Smooth muscle cell (in vitro differentiated cells): Measurements from ENCODE around the gene FSTL5. TPM values are rescaled to one million over a fixed set of nuclear protein-coding genes. Genes with fewer than 3 reads are reported as not detected.

Experiments used
- DNase-seq: peaks from one replicate; lab custom pipeline; 2025; ENCODE audit not compliant: unreplicated experiment; lab: John Stamatoyannopoulos, UW
- H2AFZ ChIP-seq: fragments of 200-600 bp; sonication (generic); 2 replicates; pipeline ENCODE4 v1.6.0; 2016; ENCODE audit warnings: antibody characterized with exemption, low read depth, mild to moderate bottlenecking
- H3F3A ChIP-seq: fragments of 200-600 bp; sonication (generic); 2 replicates; pipeline ENCODE4 v1.6.0; 2017; ENCODE audit warnings: antibody characterized with exemption, low read depth
- H3K27ac ChIP-seq: fragments of 200-600 bp; sonication (generic); 2 replicates; pipeline ENCODE4 v1.5.1; 2016; ENCODE audit warnings: low read depth, mild to moderate bottlenecking
- H3K27me3 ChIP-seq: fragments of 200-600 bp; sonication (generic); 2 replicates; pipeline ENCODE4 v1.6.1; 2016; ENCODE audit warnings: low read depth, mild to moderate bottlenecking
- H3K36me3 ChIP-seq: fragments of 200-600 bp; sonication (generic); 2 replicates; pipeline ENCODE4 v1.5.1; 2016; ENCODE audit warnings: low read depth
- H3K4me1 ChIP-seq: fragments of 200-600 bp; sonication (generic); 2 replicates; pipeline ENCODE4 v1.5.1; 2016; ENCODE audit warnings: low read depth
- H3K4me2 ChIP-seq: fragments of 200-600 bp; sonication (generic); 2 replicates; pipeline ENCODE4 v1.6.0; 2016; ENCODE audit warnings: mild to moderate bottlenecking
- H3K4me3 ChIP-seq: fragments of 200-600 bp; sonication (generic); 2 replicates; pipeline ENCODE4 v1.5.1; 2016; ENCODE audit warnings: mild to moderate bottlenecking
- H3K79me2 ChIP-seq: fragments of 200-600 bp; sonication (generic); 2 replicates; pipeline ENCODE4 v1.6.0; 2016; ENCODE audit warnings: low read depth, mild to moderate bottlenecking
- H3K9ac ChIP-seq: fragments of 200-600 bp; sonication (generic); 2 replicates; pipeline ENCODE4 v1.6.0; 2016; ENCODE audit warnings: low read depth
- H3K9me3 ChIP-seq: fragments of 200-600 bp; sonication (generic); replicated peaks from 2 replicates; pipeline ENCODE4 v1.5.1; 2016; ENCODE audit warnings: low read depth
- H4K20me1 ChIP-seq: fragments of 200-600 bp; sonication (generic); 2 replicates; pipeline ENCODE4 v1.6.0; 2016; ENCODE audit warnings: low read depth
- CTCF ChIP-seq: fragments of 200-600 bp; sonication (generic); IDR thresholded peaks from 2 replicates; pipeline ENCODE4 v1.5.1; 2017; ENCODE audit warnings: borderline replicate concordance, mild to moderate bottlenecking, antibody characterized with exemption; ENCODE audit not compliant: insufficient read depth, poor library complexity, severe bottlenecking
- WGBS: methylation state at CpG from one replicate; pipeline ENCODE4 v1.1.7; 2016; ENCODE audit warnings: low lambda C conversion rate; 5-methylcytosine and 5-hydroxymethylcytosine counted together
- polyA plus RNA-seq: library from polyadenylated mRNA; unstranded; fragments of >200 nt; fragmentation: Nextera tagmentation; extraction: Ambion mirVana; gene quantifications from 2 replicates; pipeline ENCODE4 v1.2.1, GENCODE V29; 2016
- total RNA-seq: library from RNA; depleted of rRNA; stranded (reverse); fragments of >200 nt; gene quantifications from 2 replicates; pipeline ENCODE4 v1.2.3, GENCODE V29; 2014

FSTL5 gene
- total and polyA plus RNA-seq, 2 experiments from 2014 or later = 0.04 TPM; not detected in 1

DNA sequence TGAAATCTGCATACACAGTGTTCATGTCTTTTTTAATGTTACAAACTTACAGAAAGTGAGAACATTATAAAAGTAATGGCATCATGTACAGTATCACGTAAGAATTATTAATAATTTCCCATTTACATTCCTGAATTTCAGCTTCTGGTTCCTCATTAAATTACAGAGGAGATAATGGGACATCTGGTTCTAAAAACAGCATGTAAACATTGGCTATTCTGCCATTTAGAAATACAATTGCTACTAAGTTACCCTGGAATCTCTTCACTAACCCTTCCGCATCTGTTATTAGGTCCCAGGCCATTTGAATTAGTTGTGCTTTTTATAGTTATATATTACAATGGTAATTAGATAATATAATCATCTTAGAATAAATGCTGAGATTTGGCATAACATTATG lies 505.1 kb downstream of the FSTL5 start:
- Histone ChIP-seq H3F3A (no peaks in the 10 kb centered on the region), H3K27ac (no peak overlapping the region), H3K27me3 (no peaks in the 10 kb centered on the region), H3K4me2 (no peak overlapping the region), H3K36me3 (no peaks in the 10 kb centered on the region), H3K9ac (no peak overlapping the region), H2AFZ (no peak overlapping the region), H3K4me1 (no peaks in the 10 kb centered on the region), H3K4me3 (no peak overlapping the region), H4K20me1 (no peaks in the 10 kb centered on the region), H3K9me3 (no peaks in the 10 kb centered on the region), H3K79me2 (no peaks in the 10 kb centered on the region)
- no peak for DNase-seq
- 74% methylated on average over 2 of the region's 2 CpGs for whole genome bisulfite sequencing
- no peak for TF ChIP-seq CTCF

DNA sequence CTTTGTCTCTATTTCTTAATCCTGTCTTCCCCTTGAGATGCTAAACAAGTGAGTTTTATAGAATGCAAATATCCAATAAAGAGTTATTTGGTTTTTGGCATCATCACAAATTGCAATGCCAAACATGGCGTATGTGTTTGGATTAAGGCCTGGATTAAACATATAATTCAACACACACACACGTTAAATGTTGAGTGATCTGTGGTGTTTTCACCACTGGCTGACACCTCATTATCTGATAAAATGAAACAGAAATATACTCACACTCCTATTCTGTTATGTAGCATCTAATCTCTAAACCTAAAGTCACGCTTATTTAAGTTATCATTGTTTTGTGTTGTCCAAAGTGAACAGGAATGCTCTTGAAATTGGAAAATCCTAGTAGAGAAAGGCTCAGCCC lies 506.2 kb downstream of the FSTL5 start:
- WGBS = 90% methylated on average over 3 of the region's 3 CpGs
- H3F3A ChIP-seq = no peaks in the 10 kb centered on the region
- no peak overlapping the region for H3K4me3 ChIP-seq
- no peaks in the 10 kb centered on the region for H3K79me2 ChIP-seq
- no peak for DNase-seq
- H4K20me1 ChIP-seq = no peaks in the 10 kb centered on the region
- no peaks in the 10 kb centered on the region for H3K36me3 ChIP-seq
- H3K4me2 ChIP-seq = no peak overlapping the region
- no peaks in the 10 kb centered on the region for H3K9me3 ChIP-seq
- no peak overlapping the region for H3K27ac ChIP-seq
- no peak for TF ChIP-seq CTCF
- no peaks in the 10 kb centered on the region for H3K27me3 ChIP-seq
- no peak overlapping the region for H3K9ac ChIP-seq
- H2AFZ ChIP-seq = no peak overlapping the region
- no peaks in the 10 kb centered on the region for H3K4me1 ChIP-seq

GRCh38 chr4:161656594-161656993 lies 507.2 kb downstream of the FSTL5 start:
- no peaks in the 10 kb centered on the region for H3F3A ChIP-seq
- H3K4me2 ChIP-seq = no peak overlapping the region
- no peaks in the 10 kb centered on the region for H3K36me3 ChIP-seq
- DNase-seq = no peak
- no peaks in the 10 kb centered on the region for H4K20me1 ChIP-seq
- H3K4me3 ChIP-seq = no peak overlapping the region
- H3K4me1 ChIP-seq = no peaks in the 10 kb centered on the region
- no peak for TF ChIP-seq CTCF
- H3K9me3 ChIP-seq = no peaks in the 10 kb centered on the region
- no peak overlapping the region for H2AFZ ChIP-seq
- WGBS = 82% methylated on average over 3 of the region's 3 CpGs
- no peaks in the 10 kb centered on the region for H3K79me2 ChIP-seq
- no peaks in the 10 kb centered on the region for H3K27me3 ChIP-seq
- no peak overlapping the region for H3K27ac ChIP-seq
- H3K9ac ChIP-seq = no peak overlapping the region

DNA sequence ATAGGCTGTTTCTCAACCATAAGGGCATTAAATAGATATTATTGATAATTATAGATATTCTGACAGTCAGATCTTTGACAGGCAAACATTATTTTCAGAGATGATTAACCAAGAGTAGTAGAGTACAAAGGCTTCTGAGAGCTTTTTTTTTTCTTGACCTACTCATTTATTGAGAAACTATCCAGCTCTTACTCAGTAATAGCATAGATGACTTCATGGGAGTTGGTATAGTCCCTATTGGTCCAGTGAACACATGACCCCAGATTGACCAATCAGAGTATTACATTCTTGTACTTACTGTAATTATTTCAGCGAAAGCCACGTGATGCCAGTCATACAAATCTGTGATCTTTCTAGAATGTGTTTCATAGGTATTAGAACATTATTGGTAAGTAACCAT lies 508.7 kb downstream of the FSTL5 start:
- WGBS = 93% methylated on average over 2 of the region's 2 CpGs
- Histone ChIP-seq H3K9ac (no peak overlapping the region), H3K27ac (no peak overlapping the region), H3K4me1 (no peaks in the 10 kb centered on the region), H3K9me3 (no peaks in the 10 kb centered on the region), H3F3A (no peaks in the 10 kb centered on the region), H3K4me3 (no peak overlapping the region), H4K20me1 (no peaks in the 10 kb centered on the region), H3K27me3 (no peaks in the 10 kb centered on the region), H3K79me2 (no peaks in the 10 kb centered on the region), H3K36me3 (no peaks in the 10 kb centered on the region), H3K4me2 (no peak overlapping the region), H2AFZ (no peak overlapping the region)
- no peak for DNase-seq
- no peak for TF ChIP-seq CTCF
